Panc1 (cell line): ENCODE data around the gene RPS14. TPM values are rescaled to one million over a fixed set of nuclear protein-coding genes. Genes with fewer than 3 reads are reported as not detected.
A peak's percentile ranks its signal among the peaks of the same experiment; 100 is the strongest.

Source experiments
- ATAC-seq: fragments of 200-7000 bp; cut with Tn5 transposase; 2 replicates; pipeline ENCODE4 v1.9.1; 2020; ENCODE audit warnings: mild to moderate bottlenecking, moderate library complexity
- BruUV-seq: library from RNA; stranded (reverse); fragments of 400-500 nt; replicated peaks from 2 replicates; lab custom pipeline; 2021; lab: Mats Ljungman, UMichigan
- CTCF ChIA-PET: fragments of 300-600 bp; sonication (Branson Sonifier 250); formaldehyde crosslinking; loops from one replicate; lab custom pipeline; 2022; ENCODE audit warnings: antibody characterized with exemption; lab: Charles Lee
- POLR2A ChIA-PET: fragments of 300-600 bp; sonication (Branson Sonifier 250); formaldehyde crosslinking; loops from one replicate; lab custom pipeline; 2022; ENCODE audit warnings: antibody characterized with exemption; lab: Charles Lee
- DNase-seq: peaks from one replicate; pipeline ENCODE4 v3.0.0-alpha.2; 2010; ENCODE audit warnings: low read depth, low spot score
- H3K27ac ChIP-seq: 2 replicates; pipeline ENCODE4 v1.5.1; 2011; ENCODE audit warnings: mild to moderate bottlenecking, low read length, inconsistent platforms
- H3K27me3 ChIP-seq: fragments of 200-500 bp; sonication (Bioruptor generic); 2 replicates; pipeline ENCODE4 v1.6.0; 2014; ENCODE audit warnings: low read length, inconsistent platforms; ENCODE audit not compliant: control insufficient read depth, insufficient read depth
- H3K36me3 ChIP-seq: fragments of 200-500 bp; sonication (Bioruptor generic); 2 replicates; pipeline ENCODE4 v1.5.1; 2014; ENCODE audit warnings: inconsistent platforms, mild to moderate bottlenecking, low read length, moderate library complexity; ENCODE audit not compliant: control insufficient read depth, insufficient read depth
- H3K4me1 ChIP-seq: 2 replicates; pipeline ENCODE4 v1.5.1; 2011; ENCODE audit warnings: inconsistent platforms, mild to moderate bottlenecking, low read length, moderate library complexity; ENCODE audit not compliant: control insufficient read depth, insufficient read depth
- H3K4me3 ChIP-seq, 2 experiments: 2 replicates each; pipeline ENCODE4 v1.5.1; 2011 to 2012; ENCODE audit warnings: low read depth in 2 of 2, low read length in 2 of 2, mild to moderate bottlenecking in 2 of 2, inconsistent platforms in 1 of 2, moderate library complexity in 1 of 2
- H3K9me3 ChIP-seq: fragments of 200-500 bp; sonication (Bioruptor generic); 2 replicates; pipeline ENCODE4 v1.5.1; 2014; ENCODE audit warnings: low read depth, mild to moderate bottlenecking, inconsistent platforms, low read length, moderate library complexity; ENCODE audit not compliant: control insufficient read depth, insufficient read depth
- CTCF ChIP-seq: fragments of 450-650 bp; IDR thresholded peaks from 2 replicates; pipeline ENCODE4 v1.5.1; 2017; ENCODE audit warnings: mild to moderate bottlenecking
- POLR2AphosphoS5 ChIP-seq: IDR thresholded peaks from 2 replicates; pipeline ENCODE4 v1.6.1; 2012; ENCODE audit warnings: mild to moderate bottlenecking, low read depth, low read length, moderate library complexity
- SIN3A ChIP-seq: IDR thresholded peaks from 2 replicates; pipeline ENCODE4 v1.6.1; 2012; ENCODE audit warnings: low read depth, mild to moderate bottlenecking, low read length, moderate library complexity, borderline replicate concordance; ENCODE audit not compliant: insufficient read depth
- TCF7L2 ChIP-seq: IDR thresholded peaks from 2 replicates; pipeline ENCODE4 v1.6.1; 2011; ENCODE audit warnings: mild to moderate bottlenecking, low read depth, low read length, inconsistent platforms
- in situ Hi-C: cut with HindIII; loops from 2 replicates; pipeline ENCODE4 v1.10.0; 2016; ENCODE audit warnings: low sequenced_read_pairs, low pct_unique_long_range_greater_than_20kb
- intact Hi-C: fragments of 100-400 bp; cut with micrococcal nuclease; formaldehyde crosslinking; loops from one replicate; pipeline ENCODE4 v1.10.0; 2022; ENCODE audit not compliant: unreplicated experiment
- total RNA-seq: library from RNA; stranded (reverse); gene quantifications from one replicate; pipeline ENCODE4 v1.2.1, GENCODE V29; 2021; ENCODE audit not compliant: unreplicated experiment
- TF ChIP-seq, protein P1 (sequence below), 2 experiments: IDR thresholded peaks; 2 replicates each; pipeline ENCODE4 v1.6.1; 2011 to 2012; ENCODE audit warnings: low read depth in 2 of 2, control low read depth in 1 of 2, low read length in 1 of 2, mild to moderate bottlenecking in 1 of 2, moderate library complexity in 1 of 2; ENCODE audit not compliant: insufficient read depth in 1 of 2

Gene RPS14
- total RNA-seq, 1 experiment from 2014 or later, result 1,959 TPM

GRCh38 chr5:150490754-150491153 is 41.2 kb upstream of the RPS14 start:
- no peaks in the 10 kb centered on the region for H3K9me3 ChIP-seq
- ATAC-seq (no peak), DNase-seq (no peak)
- no TSS peak for BruUV-seq
- ChIA-PET CTCF (no interaction called here), POLR2A (no interaction called here)
- H3K36me3 ChIP-seq, result no peaks in the 10 kb centered on the region
- peaks cover 64% of the 10 kb centered on the region for H3K4me1 ChIP-seq
- intact Hi-C loops (no loop called here), in situ Hi-C loops (no loop called here)
- no peaks in the 10 kb centered on the region for H3K27me3 ChIP-seq
- no peak overlapping the region for H3K4me3 ChIP-seq
- TF ChIP-seq SIN3A, result no peak
- TF ChIP-seq CTCF, result no peak
- TF ChIP-seq TCF7L2, result no peak
- no peak for TF ChIP-seq POLR2AphosphoS5
- TF ChIP-seq, protein P1, sequence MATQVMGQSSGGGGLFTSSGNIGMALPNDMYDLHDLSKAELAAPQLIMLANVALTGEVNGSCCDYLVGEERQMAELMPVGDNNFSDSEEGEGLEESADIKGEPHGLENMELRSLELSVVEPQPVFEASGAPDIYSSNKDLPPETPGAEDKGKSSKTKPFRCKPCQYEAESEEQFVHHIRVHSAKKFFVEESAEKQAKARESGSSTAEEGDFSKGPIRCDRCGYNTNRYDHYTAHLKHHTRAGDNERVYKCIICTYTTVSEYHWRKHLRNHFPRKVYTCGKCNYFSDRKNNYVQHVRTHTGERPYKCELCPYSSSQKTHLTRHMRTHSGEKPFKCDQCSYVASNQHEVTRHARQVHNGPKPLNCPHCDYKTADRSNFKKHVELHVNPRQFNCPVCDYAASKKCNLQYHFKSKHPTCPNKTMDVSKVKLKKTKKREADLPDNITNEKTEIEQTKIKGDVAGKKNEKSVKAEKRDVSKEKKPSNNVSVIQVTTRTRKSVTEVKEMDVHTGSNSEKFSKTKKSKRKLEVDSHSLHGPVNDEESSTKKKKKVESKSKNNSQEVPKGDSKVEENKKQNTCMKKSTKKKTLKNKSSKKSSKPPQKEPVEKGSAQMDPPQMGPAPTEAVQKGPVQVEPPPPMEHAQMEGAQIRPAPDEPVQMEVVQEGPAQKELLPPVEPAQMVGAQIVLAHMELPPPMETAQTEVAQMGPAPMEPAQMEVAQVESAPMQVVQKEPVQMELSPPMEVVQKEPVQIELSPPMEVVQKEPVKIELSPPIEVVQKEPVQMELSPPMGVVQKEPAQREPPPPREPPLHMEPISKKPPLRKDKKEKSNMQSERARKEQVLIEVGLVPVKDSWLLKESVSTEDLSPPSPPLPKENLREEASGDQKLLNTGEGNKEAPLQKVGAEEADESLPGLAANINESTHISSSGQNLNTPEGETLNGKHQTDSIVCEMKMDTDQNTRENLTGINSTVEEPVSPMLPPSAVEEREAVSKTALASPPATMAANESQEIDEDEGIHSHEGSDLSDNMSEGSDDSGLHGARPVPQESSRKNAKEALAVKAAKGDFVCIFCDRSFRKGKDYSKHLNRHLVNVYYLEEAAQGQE (IDR thresholded peaks at IDR 0.05; ENCODE audit: insufficient read depth in 1 of 2, low read depth in 2 of 2, low read length in 1 of 2), result no peak
- peak overlapping the region; percentile 95 for H3K27ac ChIP-seq

DNA sequence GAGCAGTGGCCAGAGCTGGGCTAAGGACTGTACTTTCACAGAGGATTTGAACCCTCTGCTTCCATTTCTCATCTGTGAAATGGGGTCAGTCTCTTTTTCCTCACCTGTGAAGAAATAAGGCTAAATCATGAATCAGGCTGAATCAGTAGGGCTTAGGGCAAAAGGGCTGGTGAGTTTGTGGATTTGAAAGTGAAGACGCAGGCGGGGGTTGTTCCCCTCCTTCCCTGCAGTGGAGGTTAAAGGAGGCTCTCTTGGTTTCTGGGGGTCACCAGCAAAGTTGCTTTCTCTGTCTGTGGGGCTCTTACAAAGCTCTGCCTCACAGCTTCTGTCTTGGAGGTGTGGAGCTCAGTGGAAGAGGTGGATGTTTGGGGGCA is 40.7 kb upstream of the RPS14 start:
- H3K36me3 ChIP-seq, result no peaks in the 10 kb centered on the region
- no peaks in the 10 kb centered on the region for H3K9me3 ChIP-seq
- no peak overlapping the region for H3K4me3 ChIP-seq
- ATAC-seq, result no peak
- BruUV-seq, result no TSS peak
- H3K27ac ChIP-seq, result peak overlapping the region; percentile 95
- TF ChIP-seq POLR2AphosphoS5 (no peak), CTCF (no peak), TCF7L2 (no peak), SIN3A (no peak)
- TF ChIP-seq, protein P1 (IDR thresholded peaks at IDR 0.05; ENCODE audit: insufficient read depth in 1 of 2, low read depth in 2 of 2, low read length in 1 of 2), result no peak
- peaks cover 66% of the 10 kb centered on the region for H3K4me1 ChIP-seq
- in situ Hi-C loops, result no loop called here
- no peaks in the 10 kb centered on the region for H3K27me3 ChIP-seq
- ChIA-PET CTCF (interaction anchor here (0.6 to 1.3 kb wide), 3 partner anchors 8 to 32 kb away, joined by 3 to 9 read pairs (median 3); no protein-coding TSS in a partner anchor), POLR2A (no interaction called here)
- intact Hi-C loops, result no loop called here
- DNase-seq, result no peak
